ENCODE data around the gene DDN. TPM values are rescaled to one million over a fixed set of nuclear protein-coding genes. Genes with fewer than 3 reads are reported as not detected.

DDN gene
- total and polyA plus RNA-seq, 2 donors (not counting 1 experiment from before 2014, with no cell fraction given), result 0.10 to 0.75 TPM

GRCh38 chr12:48972952-48973483 lies 26.2 kb downstream of the DDN start:
- no peaks in the 10 kb centered on the region for H3K9me3 Mint-ChIP-seq (ENCODE audit: insufficient read depth)
- no peaks in the 10 kb centered on the region for H3K79me2 ChIP-seq (ENCODE audit: control insufficient read depth, insufficient read depth, low read length)
- H3K9ac ChIP-seq (ENCODE audit: low read length), result no peak overlapping the region
- H3K4me2 ChIP-seq (replicated peaks; ENCODE audit: low read depth, low read length, poor library complexity, severe bottlenecking), result no peak overlapping the region
- H3K27ac ChIP-seq (ENCODE audit: low read length in 2 of 2), result no peak overlapping the region
- H4K20me1 ChIP-seq (ENCODE audit: control insufficient read depth, insufficient read depth, low read length, poor library complexity, severe bottlenecking), result peaks cover 27% of the 10 kb centered on the region
- ATAC-seq (ENCODE audit: low read depth) (no peak), DNase-seq (no peak)
- H3K4me1 ChIP-seq (ENCODE audit: control insufficient read depth in 2 of 2, insufficient read depth in 2 of 2, low read length in 2 of 2), result peaks cover 52 to 57% of the 10 kb centered on the region in 2 donors
- H3K27me3 ChIP-seq (replicated peaks in 1 of 4; ENCODE audit: control extremely low read depth in 1 of 4, control insufficient read depth in 3 of 4, insufficient read depth in 4 of 4, low read length in 3 of 4), result peaks cover 2 to 75% (median 57%) of the 10 kb centered on the region in 4 experiments
- peaks cover 68% of the 10 kb centered on the region for H3K27me3 Mint-ChIP-seq
- WGBS (ENCODE audit: insufficient coverage), result 35% methylated on average over 3 of the region's 3 CpGs
- H3K27ac Mint-ChIP-seq, result no peak overlapping the region
- no peak overlapping the region for H3K4me3 ChIP-seq (ENCODE audit: control extremely low read depth in 1 of 5, extremely low read depth in 1 of 5, insufficient read depth in 1 of 5, low read depth in 2 of 5, low read length in 4 of 5)
- intact Hi-C loops (cut with micrococcal nuclease), result no loop called here
- TF ChIP-seq CTCF (IDR thresholded peaks at IDR 0.05) (no peak), EZH2 (IDR thresholded peaks at IDR 0.05; ENCODE audit: borderline replicate concordance, insufficient read depth, low read depth, low read length, poor library complexity, severe bottlenecking) (no peak)
- ChIA-PET POLR2A (no interaction called here), CTCF (interaction anchor here (1.3 to 1.4 kb wide), 2 partner anchors 15 to 21 kb away, joined by 4 to 6 read pairs; no protein-coding TSS in a partner anchor)
- H3K4me1 Mint-ChIP-seq, result peaks cover 51% of the 10 kb centered on the region
- H2AFZ ChIP-seq (ENCODE audit: insufficient read depth, low read depth, low read length, poor library complexity, severe bottlenecking), result no peak overlapping the region
- H3K9me3 ChIP-seq (ENCODE audit: control extremely low read depth in 1 of 3, control insufficient read depth in 2 of 3, insufficient read depth in 1 of 3, low read length in 2 of 3), result peaks cover 0 to 28% (median 0%) of the 10 kb centered on the region in 3 donors
- H3K4me3 Mint-ChIP-seq, result no peak overlapping the region
- no peaks in the 10 kb centered on the region for H3K36me3 ChIP-seq (replicated peaks in 1 of 2; ENCODE audit: control extremely low read depth in 1 of 2, control insufficient read depth in 1 of 2, extremely low read depth in 1 of 2, insufficient read depth in 2 of 2, low read length in 1 of 2)

DNA sequence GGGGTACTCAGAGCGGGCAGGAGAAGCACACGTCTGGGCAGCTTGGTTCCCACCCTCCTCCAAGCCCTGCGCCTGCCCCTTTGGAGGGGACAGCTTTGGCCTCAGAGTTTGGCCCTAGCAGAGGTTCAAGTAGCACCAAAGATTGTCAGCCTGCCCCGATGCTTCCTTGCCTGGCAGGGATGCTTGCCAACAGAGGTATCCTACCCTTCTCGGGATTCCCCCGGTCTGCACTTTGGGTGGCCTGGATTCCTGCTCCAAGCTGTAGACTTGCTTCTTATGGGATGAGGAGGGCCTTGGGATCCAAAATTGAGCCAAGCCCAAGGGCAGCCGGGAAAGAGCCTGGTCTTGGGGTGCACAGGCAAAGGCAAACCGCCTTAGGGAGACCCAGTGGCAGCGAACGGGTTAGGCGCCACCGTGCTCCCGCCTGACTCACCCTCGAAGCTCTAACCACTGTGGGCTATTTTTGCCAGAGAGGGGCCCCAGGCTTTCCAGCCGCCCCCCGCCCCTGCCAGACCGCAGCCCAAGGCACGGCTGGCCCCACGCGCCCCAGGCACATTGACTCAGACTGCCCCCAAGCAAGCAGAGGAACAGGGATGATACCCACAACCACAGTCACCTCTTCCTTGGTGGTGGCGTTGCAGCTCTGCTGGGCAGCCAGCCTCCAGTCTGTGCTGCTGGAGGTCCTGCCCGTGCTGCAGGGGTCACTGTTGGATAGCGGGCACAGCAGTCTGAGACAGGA lies 26.8 kb downstream of the DDN start:
- peaks cover 0 to 25% (median 0%) of the 10 kb centered on the region in 3 donors for H3K9me3 ChIP-seq (ENCODE audit: control extremely low read depth in 1 of 3, control insufficient read depth in 2 of 3, insufficient read depth in 1 of 3, low read length in 2 of 3)
- H4K20me1 ChIP-seq (ENCODE audit: control insufficient read depth, insufficient read depth, low read length, poor library complexity, severe bottlenecking), result peaks cover 27% of the 10 kb centered on the region
- ChIA-PET POLR2A (no interaction called here), CTCF (interaction anchor here (1.1 to 7.2 kb wide), 3 partner anchors 7 to 16 kb away, joined by 3 to 71 read pairs (median 6); partner anchors contain the start of genes ARF3 and WNT1)
- DNase-seq, result no peak
- H3K79me2 ChIP-seq (ENCODE audit: control insufficient read depth, insufficient read depth, low read length), result no peaks in the 10 kb centered on the region
- Mint-ChIP-seq H3K4me3 (no peak overlapping the region), H3K4me1 (peaks cover 45% of the 10 kb centered on the region), H3K27ac (no peak overlapping the region), H3K9me3 (ENCODE audit: insufficient read depth) (no peaks in the 10 kb centered on the region), H3K27me3 (peaks cover 62% of the 10 kb centered on the region)
- H3K36me3 ChIP-seq (replicated peaks in 1 of 2; ENCODE audit: control extremely low read depth in 1 of 2, control insufficient read depth in 1 of 2, extremely low read depth in 1 of 2, insufficient read depth in 2 of 2, low read length in 1 of 2), result no peaks in the 10 kb centered on the region
- no peak overlapping the region for H2AFZ ChIP-seq (ENCODE audit: insufficient read depth, low read depth, low read length, poor library complexity, severe bottlenecking)
- peaks cover 2 to 69% (median 54%) of the 10 kb centered on the region in 4 experiments for H3K27me3 ChIP-seq (replicated peaks in 1 of 4; ENCODE audit: control extremely low read depth in 1 of 4, control insufficient read depth in 3 of 4, insufficient read depth in 4 of 4, low read length in 3 of 4)
- intact Hi-C loops (cut with micrococcal nuclease), result no loop called here
- WGBS (ENCODE audit: insufficient coverage), result 9% methylated on average over 23 of the region's 23 CpGs
- H3K4me1 ChIP-seq (ENCODE audit: control insufficient read depth in 2 of 2, insufficient read depth in 2 of 2, low read length in 2 of 2), result peaks cover 46 to 51% of the 10 kb centered on the region in 2 donors
- no peak for ATAC-seq (ENCODE audit: low read depth)
- no peak overlapping the region for H3K27ac ChIP-seq (ENCODE audit: low read length in 2 of 2)
- H3K4me3 ChIP-seq (ENCODE audit: control extremely low read depth in 1 of 5, extremely low read depth in 1 of 5, insufficient read depth in 1 of 5, low read depth in 2 of 5, low read length in 4 of 5), result no peak overlapping the region
- no peak for TF ChIP-seq EZH2 (IDR thresholded peaks at IDR 0.05; ENCODE audit: borderline replicate concordance, insufficient read depth, low read depth, low read length, poor library complexity, severe bottlenecking)
- TF ChIP-seq CTCF (IDR thresholded peaks at IDR 0.05), result no peak
- H3K9ac ChIP-seq (ENCODE audit: low read length), result no peak overlapping the region
- H3K4me2 ChIP-seq (replicated peaks; ENCODE audit: low read depth, low read length, poor library complexity, severe bottlenecking), result peak overlapping the region; percentile 76

Measured in B cell (primary cell).